HG03064 (cell line): Measurements from ENCODE around the gene OR5B17.
"Not testable (repeated sequence)": the region's sequence is repeated elsewhere in the genome, so short reads cannot be mapped to it uniquely, and the experiment has no call there.

Experiments used
- ATAC-seq: cut with Tn5 transposase; IDR thresholded peaks from one replicate; pipeline ENCODE4 v1.9.1; 2021; ENCODE audit warnings: low read depth; ENCODE audit not compliant: unreplicated experiment

The OR5B17 gene

GRCh38 chr11:58358969-58359368 lies at the start of gene OR5B17:
OR5B17 (minus strand) TSS chr11:58359069; CDS start chr11:58359069, 0 bp downstream.
- ATAC-seq = no peak

DNA sequence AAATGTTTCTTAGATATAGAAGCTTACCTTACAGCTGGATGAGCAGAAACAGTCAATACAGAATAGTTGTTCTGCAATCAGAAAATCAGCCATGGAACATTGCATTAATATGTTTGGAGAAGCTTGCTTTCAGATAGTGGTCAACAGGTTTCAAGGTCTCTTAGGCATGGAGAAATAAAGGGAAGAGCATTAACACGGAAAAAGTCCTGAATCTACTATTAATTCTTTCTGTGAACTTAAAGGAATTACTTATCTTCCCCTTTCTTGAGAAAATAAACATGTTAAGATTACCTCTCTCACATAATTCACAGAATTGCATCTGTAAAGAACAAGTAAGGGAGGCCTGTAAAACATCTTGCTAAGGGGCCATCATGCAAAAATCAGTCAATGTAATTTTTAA lies 47.9 kb upstream of the OR5B17 start, which contains the start of gene OR5B3:
OR5B3 (minus strand) TSS at position 101 of the 400 bp plus-strand sequence. CDS start 3,465 bp downstream, outside the sequence.
- no peak for ATAC-seq

- ATAC-seq = not testable (repeated sequence)
Measured at GRCh38 chr11:58399622-58400021, 40.8 kb upstream of the OR5B17 start.

- no peak for ATAC-seq
Measured at GRCh38 chr11:58395581-58395980, 36.7 kb upstream of the OR5B17 start.

- ATAC-seq = no peak
Measured at GRCh38 chr11:58394195-58394594, 35.3 kb upstream of the OR5B17 start.

- ATAC-seq = no peak
Measured at GRCh38 chr11:58392746-58393145, 33.9 kb upstream of the OR5B17 start.

GRCh38 chr11:58391879-58392278 lies 33.0 kb upstream of the OR5B17 start:
- no peak for ATAC-seq

- no peak for ATAC-seq
Measured at GRCh38 chr11:58390551-58391063, 31.7 kb upstream of the OR5B17 start.

GRCh38 chr11:58354727-58355126 lies 4.1 kb downstream of the OR5B17 start:
- ATAC-seq = no peak

- ATAC-seq = no peak
Measured at GRCh38 chr11:58345204-58345603, 13.7 kb downstream of the OR5B17 start.

- ATAC-seq = no peak
Measured at GRCh38 chr11:58334708-58335107, 24.2 kb downstream of the OR5B17 start.

- ATAC-seq = no peak
Measured at GRCh38 chr11:58330861-58331260, 28.0 kb downstream of the OR5B17 start.

DNA sequence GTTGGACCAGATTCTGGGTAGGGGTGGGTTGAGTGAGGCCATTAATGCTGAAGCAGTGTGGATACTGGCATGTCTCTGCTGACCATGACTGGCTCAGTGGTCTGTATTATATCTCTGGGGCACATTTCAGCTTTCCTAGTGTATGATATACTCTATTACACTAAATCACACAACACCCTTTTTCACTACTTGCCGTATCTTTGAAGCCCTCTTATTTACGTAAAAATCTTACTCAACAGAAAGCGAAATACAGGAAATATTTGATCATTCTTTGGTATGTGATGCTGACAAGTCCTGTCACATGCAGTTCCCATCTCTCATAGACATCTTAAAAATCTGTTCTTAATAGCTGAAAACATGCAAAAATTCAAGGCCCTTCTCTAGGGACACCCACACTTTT lies 40.3 kb downstream of the OR5B17 start:
- ATAC-seq = no peak

DNA sequence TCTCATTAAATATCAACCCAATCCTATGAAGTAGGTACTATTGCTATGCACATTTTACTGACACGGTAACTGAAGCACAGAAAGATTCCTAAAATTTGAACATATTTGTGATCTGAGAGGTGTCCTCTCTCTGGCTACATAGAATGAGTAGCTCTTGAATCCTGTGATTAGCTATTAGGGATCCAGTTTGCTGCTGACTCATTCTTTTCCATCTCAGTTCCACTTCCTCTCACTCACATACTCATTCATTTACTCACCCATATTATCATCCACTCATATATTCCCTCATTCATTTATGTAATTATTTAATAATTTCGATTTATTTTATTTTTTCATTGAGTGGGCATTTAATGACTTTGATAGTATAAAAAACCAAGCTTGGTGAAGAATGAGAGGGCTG lies 42.7 kb downstream of the OR5B17 start:
- no peak for ATAC-seq
